Stomach smooth muscle (tissue), 2 donors: ENCODE measurements around the gene MTIF3.
A peak's percentile ranks its signal among the peaks of the same experiment; 100 is the strongest.

Source experiments
- H3K27ac ChIP-seq: one replicate; pipeline ENCODE4 v1.7.0; 2013; ENCODE audit warnings: mild to moderate bottlenecking, low read length, inconsistent platforms
- H3K27me3 ChIP-seq, 2 donors: one replicate each; pipeline ENCODE4 v1.7.0; 2013; ENCODE audit warnings: low read length in 2 of 2; ENCODE audit not compliant: insufficient read depth in 2 of 2, control insufficient read depth in 1 of 2
- H3K36me3 ChIP-seq, 2 donors: one replicate each; pipeline ENCODE4 v1.7.0; 2013; ENCODE audit warnings: low read length in 2 of 2; ENCODE audit not compliant: control insufficient read depth in 2 of 2, insufficient read depth in 2 of 2
- H3K4me1 ChIP-seq: one replicate; pipeline ENCODE4 v1.7.0; 2013; ENCODE audit warnings: low read length; ENCODE audit not compliant: control insufficient read depth, insufficient read depth
- H3K4me3 ChIP-seq, 2 donors: one replicate each; pipeline ENCODE4 v1.7.0; 2013; ENCODE audit warnings: low read length in 2 of 2
- H3K9ac ChIP-seq, 2 donors: one replicate each; pipeline ENCODE4 v1.7.0; 2013; ENCODE audit warnings: low read length in 2 of 2, mild to moderate bottlenecking in 1 of 2
- H3K9me3 ChIP-seq, 2 donors: one replicate each; pipeline ENCODE4 v1.7.0; 2013; ENCODE audit warnings: low read length in 2 of 2; ENCODE audit not compliant: control insufficient read depth in 2 of 2
- donor health status: healthy.
- donor health status: Pancreatic carcinoma.

The MTIF3 gene

GRCh38 chr13:27449936-27450828 is at the start of gene MTIF3:
MTIF3 (minus strand) TSS chr13:27450564; CDS start chr13:27440448, 10,116 bp downstream.
- H3K4me3 ChIP-seq: peak within 1 kb of the TSS; percentile 88 to 99
- H3K9ac ChIP-seq: peak within 1 kb of the TSS; percentile 88 to 94
- H3K9me3 ChIP-seq: no peaks in the 10 kb centered on the region
- peak within 1 kb of the TSS; percentile 98 for H3K27ac ChIP-seq
- peaks cover 12% of the 10 kb centered on the region for H3K4me1 ChIP-seq
- H3K27me3 ChIP-seq: no peaks in the 10 kb centered on the region
- no peaks in the 10 kb centered on the region for H3K36me3 ChIP-seq

GRCh38 chr13:27497563-27498230 is 47.3 kb upstream of the MTIF3 start:
- H3K36me3 ChIP-seq: no peaks in the 10 kb centered on the region
- peaks cover 3% of the 10 kb centered on the region for H3K4me1 ChIP-seq
- H3K9me3 ChIP-seq: no peaks in the 10 kb centered on the region
- no peak overlapping the region for H3K9ac ChIP-seq
- no peaks in the 10 kb centered on the region for H3K27me3 ChIP-seq
- H3K4me3 ChIP-seq: no peak overlapping the region
- H3K27ac ChIP-seq: no peak overlapping the region

- H3K4me1 ChIP-seq: peaks cover 3% of the 10 kb centered on the region
- H3K36me3 ChIP-seq: no peaks in the 10 kb centered on the region
- no peaks in the 10 kb centered on the region for H3K27me3 ChIP-seq
- H3K9me3 ChIP-seq: no peaks in the 10 kb centered on the region
- no peak overlapping the region for H3K4me3 ChIP-seq
- H3K9ac ChIP-seq: no peak overlapping the region
- H3K27ac ChIP-seq: no peak overlapping the region
Observed at GRCh38 chr13:27496536-27497273, 46.3 kb upstream of the MTIF3 start.

GRCh38 chr13:27496006-27496405 is 45.6 kb upstream of the MTIF3 start:
- Histone ChIP-seq H3K9me3 (no peaks in the 10 kb centered on the region), H3K9ac (no peak overlapping the region), H3K27ac (no peak overlapping the region), H3K27me3 (no peaks in the 10 kb centered on the region), H3K4me3 (no peak overlapping the region), H3K4me1 (peaks cover 3% of the 10 kb centered on the region), H3K36me3 (no peaks in the 10 kb centered on the region)

- Histone ChIP-seq H3K4me3 (no peak overlapping the region), H3K36me3 (no peaks in the 10 kb centered on the region), H3K27ac (no peak overlapping the region), H3K4me1 (peaks cover 3% of the 10 kb centered on the region), H3K27me3 (no peaks in the 10 kb centered on the region), H3K9me3 (no peaks in the 10 kb centered on the region), H3K9ac (no peak overlapping the region)
Observed at GRCh38 chr13:27495551-27495950, 45.2 kb upstream of the MTIF3 start.

- no peaks in the 10 kb centered on the region for H3K36me3 ChIP-seq
- peaks cover 3% of the 10 kb centered on the region for H3K4me1 ChIP-seq
- H3K9ac ChIP-seq: no peak overlapping the region
- no peaks in the 10 kb centered on the region for H3K27me3 ChIP-seq
- H3K4me3 ChIP-seq: no peak overlapping the region
- no peaks in the 10 kb centered on the region for H3K9me3 ChIP-seq
- H3K27ac ChIP-seq: no peak overlapping the region
Observed at GRCh38 chr13:27493981-27494380, 43.6 kb upstream of the MTIF3 start.

GRCh38 chr13:27489456-27489855 is 39.1 kb upstream of the MTIF3 start:
- Histone ChIP-seq H3K4me3 (no peak overlapping the region), H3K4me1 (peaks cover under 1% of the 10 kb centered on the region), H3K27ac (no peak overlapping the region), H3K36me3 (no peaks in the 10 kb centered on the region), H3K9ac (no peak overlapping the region), H3K9me3 (no peaks in the 10 kb centered on the region), H3K27me3 (no peaks in the 10 kb centered on the region)

GRCh38 chr13:27487776-27488175 is 37.4 kb upstream of the MTIF3 start:
- H3K9ac ChIP-seq: no peak overlapping the region
- H3K4me1 ChIP-seq: no peaks in the 10 kb centered on the region
- H3K27ac ChIP-seq: no peak overlapping the region
- H3K36me3 ChIP-seq: no peaks in the 10 kb centered on the region
- no peak overlapping the region for H3K4me3 ChIP-seq
- H3K9me3 ChIP-seq: no peaks in the 10 kb centered on the region
- no peaks in the 10 kb centered on the region for H3K27me3 ChIP-seq

GRCh38 chr13:27483421-27483820 is 33.1 kb upstream of the MTIF3 start:
- Histone ChIP-seq H3K9me3 (peaks cover 2 to 3% of the 10 kb centered on the region in 2 donors), H3K36me3 (no peaks in the 10 kb centered on the region), H3K27me3 (peaks cover 0 to 4% of the 10 kb centered on the region in 2 donors), H3K9ac (no peak overlapping the region), H3K4me3 (no peak overlapping the region), H3K4me1 (no peaks in the 10 kb centered on the region), H3K27ac (no peak overlapping the region)

GRCh38 chr13:27482983-27483382 is 32.6 kb upstream of the MTIF3 start:
- Histone ChIP-seq H3K27ac (no peak overlapping the region), H3K4me3 (no peak overlapping the region), H3K9me3 (peaks cover 2 to 3% of the 10 kb centered on the region in 2 donors), H3K36me3 (no peaks in the 10 kb centered on the region), H3K27me3 (peaks cover 0 to 4% of the 10 kb centered on the region in 2 donors), H3K4me1 (no peaks in the 10 kb centered on the region), H3K9ac (no peak overlapping the region)
